Panc1 (cell line): Measurements from ENCODE around the gene SGK1. TPM values are rescaled to one million over a fixed set of nuclear protein-coding genes. Genes with fewer than 3 reads are reported as not detected.

Experiments used
- ATAC-seq: fragments of 200-7000 bp; cut with Tn5 transposase; 2 replicates; pipeline ENCODE4 v1.9.1; 2020; ENCODE audit warnings: mild to moderate bottlenecking, moderate library complexity
- BruUV-seq: library from RNA; stranded (reverse); fragments of 400-500 nt; replicated peaks from 2 replicates; lab custom pipeline; 2021; lab: Mats Ljungman, UMichigan
- CTCF ChIA-PET: fragments of 300-600 bp; sonication (Branson Sonifier 250); formaldehyde crosslinking; loops from one replicate; lab custom pipeline; 2022; ENCODE audit warnings: antibody characterized with exemption; lab: Charles Lee
- POLR2A ChIA-PET: fragments of 300-600 bp; sonication (Branson Sonifier 250); formaldehyde crosslinking; loops from one replicate; lab custom pipeline; 2022; ENCODE audit warnings: antibody characterized with exemption; lab: Charles Lee
- DNase-seq: peaks from one replicate; pipeline ENCODE4 v3.0.0-alpha.2; 2010; ENCODE audit warnings: low read depth, low spot score
- H3K27ac ChIP-seq: 2 replicates; pipeline ENCODE4 v1.5.1; 2011; ENCODE audit warnings: mild to moderate bottlenecking, low read length, inconsistent platforms
- H3K27me3 ChIP-seq: fragments of 200-500 bp; sonication (Bioruptor generic); 2 replicates; pipeline ENCODE4 v1.6.0; 2014; ENCODE audit warnings: low read length, inconsistent platforms; ENCODE audit not compliant: control insufficient read depth, insufficient read depth
- H3K36me3 ChIP-seq: fragments of 200-500 bp; sonication (Bioruptor generic); 2 replicates; pipeline ENCODE4 v1.5.1; 2014; ENCODE audit warnings: inconsistent platforms, mild to moderate bottlenecking, low read length, moderate library complexity; ENCODE audit not compliant: control insufficient read depth, insufficient read depth
- H3K4me1 ChIP-seq: 2 replicates; pipeline ENCODE4 v1.5.1; 2011; ENCODE audit warnings: inconsistent platforms, mild to moderate bottlenecking, low read length, moderate library complexity; ENCODE audit not compliant: control insufficient read depth, insufficient read depth
- H3K4me3 ChIP-seq, 2 experiments: 2 replicates each; pipeline ENCODE4 v1.5.1; 2011 to 2012; ENCODE audit warnings: low read depth in 2 of 2, low read length in 2 of 2, mild to moderate bottlenecking in 2 of 2, inconsistent platforms in 1 of 2, moderate library complexity in 1 of 2
- H3K9me3 ChIP-seq: fragments of 200-500 bp; sonication (Bioruptor generic); 2 replicates; pipeline ENCODE4 v1.5.1; 2014; ENCODE audit warnings: low read depth, mild to moderate bottlenecking, inconsistent platforms, low read length, moderate library complexity; ENCODE audit not compliant: control insufficient read depth, insufficient read depth
- CTCF ChIP-seq: fragments of 450-650 bp; IDR thresholded peaks from 2 replicates; pipeline ENCODE4 v1.5.1; 2017; ENCODE audit warnings: mild to moderate bottlenecking
- POLR2AphosphoS5 ChIP-seq: IDR thresholded peaks from 2 replicates; pipeline ENCODE4 v1.6.1; 2012; ENCODE audit warnings: mild to moderate bottlenecking, low read depth, low read length, moderate library complexity
- REST ChIP-seq, 2 experiments: IDR thresholded peaks; 2 replicates each; pipeline ENCODE4 v1.6.1; 2011 to 2012; ENCODE audit warnings: low read depth in 2 of 2, control low read depth in 1 of 2, low read length in 1 of 2, mild to moderate bottlenecking in 1 of 2, moderate library complexity in 1 of 2; ENCODE audit not compliant: insufficient read depth in 1 of 2
- SIN3A ChIP-seq: IDR thresholded peaks from 2 replicates; pipeline ENCODE4 v1.6.1; 2012; ENCODE audit warnings: low read depth, mild to moderate bottlenecking, low read length, moderate library complexity, borderline replicate concordance; ENCODE audit not compliant: insufficient read depth
- TCF7L2 ChIP-seq: IDR thresholded peaks from 2 replicates; pipeline ENCODE4 v1.6.1; 2011; ENCODE audit warnings: mild to moderate bottlenecking, low read depth, low read length, inconsistent platforms
- in situ Hi-C: cut with HindIII; loops from 2 replicates; pipeline ENCODE4 v1.10.0; 2016; ENCODE audit warnings: low sequenced_read_pairs, low pct_unique_long_range_greater_than_20kb
- intact Hi-C: fragments of 100-400 bp; cut with micrococcal nuclease; formaldehyde crosslinking; loops from one replicate; pipeline ENCODE4 v1.10.0; 2022; ENCODE audit not compliant: unreplicated experiment
- total RNA-seq: library from RNA; stranded (reverse); gene quantifications from one replicate; pipeline ENCODE4 v1.2.1, GENCODE V29; 2021; ENCODE audit not compliant: unreplicated experiment

Gene SGK1
- total RNA-seq, 1 experiment from 2014 or later: 7.5 TPM

GRCh38 chr6:134128146-134128545 is 189.8 kb downstream of the SGK1 start:
- no peak overlapping the region for H3K27ac ChIP-seq
- DNase-seq (no peak), ATAC-seq (no peak)
- no TSS peak for BruUV-seq
- no peaks in the 10 kb centered on the region for H3K4me1 ChIP-seq
- no peaks in the 10 kb centered on the region for H3K9me3 ChIP-seq
- no peaks in the 10 kb centered on the region for H3K36me3 ChIP-seq
- H3K4me3 ChIP-seq: no peak overlapping the region
- intact Hi-C loops: no loop called here
- ChIA-PET CTCF (no interaction called here), POLR2A (interaction anchor here (0.7 kb wide), 1 partner anchor 390 kb away, joined by 8 read pairs; no protein-coding TSS in a partner anchor)
- in situ Hi-C loops: no loop called here
- TF ChIP-seq SIN3A: no peak
- no peak for TF ChIP-seq CTCF
- TF ChIP-seq REST (IDR thresholded peaks at IDR 0.05; ENCODE audit: insufficient read depth in 1 of 2, low read depth in 2 of 2, low read length in 1 of 2): no peak
- no peak for TF ChIP-seq TCF7L2
- TF ChIP-seq POLR2AphosphoS5: no peak
- no peaks in the 10 kb centered on the region for H3K27me3 ChIP-seq

GRCh38 chr6:134123666-134124208 is 194.2 kb downstream of the SGK1 start:
- TF ChIP-seq POLR2AphosphoS5: no peak
- peak; percentile 82 for TF ChIP-seq CTCF
- ATAC-seq (peak; percentile 89), DNase-seq (peak; percentile 65)
- H3K27ac ChIP-seq: peak overlapping the region; percentile 7; the same call in 1 of the 2 replicates
- H3K9me3 ChIP-seq: no peaks in the 10 kb centered on the region
- no peak overlapping the region for H3K4me3 ChIP-seq
- POLR2A ChIA-PET: no interaction called here
- CTCF ChIA-PET: interaction anchor here (0.5 to 1.3 kb wide), 3 partner anchors 12 to 27 kb away, joined by 3 to 7 read pairs (median 3); no protein-coding TSS in a partner anchor
- BruUV-seq: no TSS peak
- intact Hi-C loops: no loop called here
- no peaks in the 10 kb centered on the region for H3K4me1 ChIP-seq
- no peaks in the 10 kb centered on the region for H3K27me3 ChIP-seq
- no peaks in the 10 kb centered on the region for H3K36me3 ChIP-seq
- in situ Hi-C loops: no loop called here
